Measurements from ENCODE around the gene MT4.

MT4 gene

DNA sequence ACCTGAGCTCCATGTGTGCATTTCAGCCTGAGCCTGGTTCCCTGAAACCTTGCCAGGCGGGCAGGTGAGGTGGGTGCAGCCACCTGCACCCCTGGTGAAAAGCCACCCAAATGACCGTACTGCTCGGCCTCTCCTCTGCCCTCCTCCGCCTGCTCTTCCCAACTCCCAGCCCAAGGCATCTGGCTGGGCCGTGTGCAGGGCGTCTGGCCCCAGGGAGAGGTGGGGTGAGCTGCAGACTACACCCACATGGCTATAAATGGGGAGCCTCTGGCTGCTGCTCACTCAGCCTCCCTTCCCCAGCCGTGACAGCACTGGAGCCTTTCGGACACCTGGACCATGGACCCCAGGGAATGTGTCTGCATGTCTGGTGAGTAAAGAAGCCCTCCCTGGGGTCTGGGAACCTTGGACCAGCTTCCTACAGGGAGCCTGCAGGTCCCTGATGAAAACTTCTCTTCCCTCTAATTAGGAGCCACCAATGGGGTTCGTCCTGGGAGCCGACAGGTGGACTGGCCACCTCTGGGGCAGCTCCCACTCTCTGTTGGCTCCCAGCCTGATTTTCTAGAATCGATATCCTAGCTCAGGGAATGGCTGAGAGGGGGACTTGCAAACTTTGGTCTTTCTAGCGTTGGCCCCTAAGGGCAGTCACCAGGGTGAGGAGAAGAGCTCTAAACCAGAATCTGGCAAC, at the start of gene MT4:
Gene MT4, plus strand, starts transcription at position 281 of the 685 bp plus-strand sequence. Its CDS starts 56 bp downstream, at position 337.
- no peak for DNase-seq

DNA sequence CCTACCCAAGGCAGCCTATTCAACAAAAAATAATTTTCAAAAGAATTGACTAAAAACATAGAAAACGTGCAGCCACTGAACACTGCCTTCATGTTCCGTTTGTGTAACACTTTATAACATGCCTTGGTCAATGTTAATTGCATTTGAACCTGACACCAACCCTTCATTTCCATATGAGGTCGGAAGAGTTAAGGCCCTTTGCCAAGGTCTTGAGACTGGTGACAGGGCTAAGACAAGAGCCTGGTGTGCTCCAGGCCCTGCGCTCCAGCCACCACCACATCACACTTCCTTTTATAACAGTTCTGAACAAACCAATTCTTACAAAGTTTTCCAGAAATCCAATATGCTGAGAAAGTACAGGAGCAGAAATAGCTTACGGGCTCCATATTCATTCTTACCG, 49.2 kb upstream of the MT4 start:
- no peak for DNase-seq

- no peak for DNase-seq
These were observed 47.7 kb upstream of the MT4 start for GRCh38 chr16:56517206-56517605.

DNA sequence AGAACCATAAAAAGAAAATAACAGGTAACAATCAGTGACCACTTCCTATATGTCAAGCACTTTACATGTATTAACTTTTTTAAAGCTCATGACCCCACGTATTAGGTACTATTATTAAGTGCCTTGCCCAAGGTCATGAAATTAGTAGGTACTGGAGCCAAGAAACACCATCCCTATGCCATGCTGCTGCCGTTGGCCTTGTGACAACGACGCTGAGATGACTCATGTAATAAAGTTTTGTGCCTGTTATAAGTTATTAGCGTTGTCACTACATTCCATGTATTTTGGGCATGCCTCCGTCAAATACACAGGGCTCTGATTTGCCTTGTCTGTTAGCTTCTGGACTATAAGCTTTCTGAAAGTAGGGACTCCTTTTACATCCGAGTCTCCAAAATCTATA, 46.4 kb upstream of the MT4 start:
- DNase-seq, result no peak

GRCh38 chr16:56519459-56520250, 45.2 kb upstream of the MT4 start, which contains the start of gene BBS2:
TSS of gene BBS2 (minus strand) at chr16:56520024. CDS start at chr16:56519862, 162 bp downstream.
- peak; percentile 89 to 90 for DNase-seq

DNA sequence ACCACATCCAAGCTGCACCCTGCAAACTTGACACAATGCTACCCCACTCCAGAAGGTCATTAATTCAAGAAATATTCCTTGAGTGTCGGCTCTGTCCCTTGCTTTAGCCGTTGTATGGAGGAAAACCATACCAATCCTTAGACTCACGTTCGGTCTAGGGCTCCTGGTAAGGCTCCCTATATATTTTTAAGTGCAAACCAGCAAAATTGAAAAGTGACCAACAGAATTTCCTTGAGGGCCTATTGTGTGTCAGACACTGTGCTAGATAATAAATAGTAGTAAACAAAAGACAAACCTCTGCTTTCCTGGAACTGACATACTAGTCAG, 44.7 kb upstream of the MT4 start:
- no peak for DNase-seq

DNA sequence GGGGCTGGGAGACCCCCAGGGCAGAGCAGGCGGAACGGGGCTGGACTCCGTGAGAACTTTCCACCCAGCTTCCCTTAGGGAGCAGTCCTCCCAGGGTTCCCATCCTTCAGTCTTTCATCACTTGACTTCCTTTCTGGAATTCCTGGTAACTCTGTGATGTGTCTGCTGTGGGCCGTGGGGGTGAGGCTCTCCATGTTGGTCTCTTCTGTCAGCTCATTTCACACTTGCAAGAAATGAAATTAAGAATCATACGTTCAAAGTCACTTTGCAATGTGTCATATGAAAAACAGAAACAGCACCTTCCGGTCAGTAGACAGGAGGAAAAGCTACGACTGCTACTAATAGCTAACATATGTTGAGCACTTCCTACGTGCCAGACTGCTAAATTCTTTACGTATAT, 39.6 kb upstream of the MT4 start:
- no peak for DNase-seq

GRCh38 chr16:56530872-56531271, 34.0 kb upstream of the MT4 start:
- DNase-seq, result no peak

GRCh38 chr16:56532714-56533113, 32.2 kb upstream of the MT4 start:
- DNase-seq, result no peak

GRCh38 chr16:56534847-56535383, 30.0 kb upstream of the MT4 start:
- DNase-seq, result no peak

- DNase-seq, result no peak
These were observed 26.5 kb upstream of the MT4 start for GRCh38 chr16:56538331-56538730.

DNA sequence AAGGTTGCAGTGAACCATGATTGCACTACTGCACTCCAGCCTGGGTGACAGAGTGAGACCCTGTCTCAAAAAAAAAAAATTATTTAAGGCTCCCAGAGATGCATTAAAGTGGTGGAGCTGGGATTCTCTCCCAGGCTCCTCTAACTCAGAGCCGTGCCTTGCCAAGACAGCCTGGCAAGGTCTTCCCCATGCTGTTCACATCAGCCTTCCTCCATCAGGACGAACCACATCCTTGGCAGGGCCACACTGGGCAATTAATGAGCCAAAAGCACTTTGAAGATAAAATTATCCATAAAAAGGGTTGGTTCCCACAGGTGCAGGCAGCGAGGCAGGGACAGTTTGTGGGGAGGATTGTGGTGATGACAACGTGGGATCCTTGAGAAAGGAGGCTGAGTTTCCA, 25.2 kb upstream of the MT4 start:
- DNase-seq, result no peak

GRCh38 chr16:56542039-56542438, 22.8 kb upstream of the MT4 start:
- no peak for DNase-seq

GRCh38 chr16:56547120-56547948, 17.5 kb upstream of the MT4 start:
- no peak for DNase-seq

GRCh38 chr16:56547949-56548567, 16.8 kb upstream of the MT4 start:
- no peak for DNase-seq

DNA sequence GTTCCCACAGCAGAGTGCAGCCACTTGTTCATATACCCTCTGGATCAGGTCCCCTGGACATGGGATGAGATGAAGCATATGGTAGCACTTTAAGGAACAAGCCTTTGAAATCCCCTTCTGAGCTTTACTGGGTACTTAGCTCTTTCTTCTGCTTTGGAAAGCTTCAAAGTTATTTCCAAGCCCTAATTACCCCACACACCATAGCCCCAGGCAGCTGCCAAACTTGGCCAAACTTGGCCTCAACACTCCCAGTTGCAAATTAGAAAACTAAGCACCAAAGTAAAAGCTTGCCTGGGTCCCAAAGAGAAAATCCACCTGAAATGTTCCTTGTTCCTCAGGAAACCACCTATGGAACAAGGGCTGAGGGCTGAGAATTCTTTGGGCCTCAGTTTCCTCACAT, 15.7 kb upstream of the MT4 start:
- no peak for DNase-seq

GRCh38 chr16:56549744-56550385, 15.0 kb upstream of the MT4 start:
- no peak for DNase-seq

GRCh38 chr16:56551796-56552738, 12.8 kb upstream of the MT4 start:
- no peak for DNase-seq

DNA sequence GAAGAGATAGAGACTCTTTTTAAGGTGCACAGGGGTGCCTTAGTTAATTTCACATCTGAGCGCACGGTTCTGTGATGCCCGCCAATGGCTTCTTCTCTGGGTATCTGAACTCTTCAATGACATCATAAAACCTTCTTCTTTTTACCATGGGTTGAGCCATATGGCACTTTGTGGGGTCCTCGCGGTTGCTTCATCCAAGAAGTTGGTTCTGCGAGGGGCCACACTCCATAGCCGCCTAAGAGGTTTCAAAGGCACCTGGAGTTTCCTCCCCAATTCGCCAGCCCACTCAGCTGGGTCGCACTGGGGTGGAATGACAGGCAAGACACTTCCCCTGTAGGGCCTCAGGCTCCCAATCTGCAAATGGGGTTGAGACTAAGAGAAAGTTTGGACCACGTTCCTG, 10.4 kb upstream of the MT4 start:
- no peak for DNase-seq

DNA sequence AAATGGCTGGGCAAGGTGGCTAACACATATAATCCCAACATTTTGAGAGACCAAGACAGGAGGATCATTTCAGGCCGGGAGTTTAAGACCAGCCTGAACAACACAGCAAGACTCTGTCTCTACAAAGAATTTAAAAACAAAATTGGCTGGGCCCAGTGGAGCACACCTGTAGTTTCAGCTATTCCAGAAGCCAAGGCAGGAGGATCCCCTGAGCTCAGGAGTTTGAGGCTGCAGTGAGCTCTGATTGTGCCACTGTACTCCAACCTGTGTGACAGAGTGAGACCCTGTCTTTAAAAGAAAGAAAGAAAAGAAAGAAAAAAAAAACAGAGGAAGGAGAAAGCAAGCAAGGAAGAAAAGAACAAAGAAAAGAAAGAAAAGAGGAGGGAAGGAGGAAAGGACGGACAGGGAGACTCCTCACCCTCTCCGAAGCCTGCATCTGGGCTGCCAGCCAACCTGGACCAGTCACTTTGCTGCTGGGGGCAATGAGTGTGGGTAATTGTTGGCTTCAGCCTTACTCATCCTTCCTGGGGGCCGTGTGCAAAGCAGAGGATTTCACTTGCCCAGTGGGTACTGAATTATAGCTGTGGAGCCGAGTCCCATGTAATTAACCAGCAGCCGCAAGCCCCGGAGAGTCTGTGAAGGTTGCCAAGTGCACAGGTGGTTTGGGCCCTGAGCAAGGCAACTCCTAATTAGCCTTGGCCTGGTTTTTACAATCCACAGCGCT, 6.7 kb upstream of the MT4 start:
- no peak for DNase-seq

Data from activated CD4-positive, alpha-beta T cell treated with anti-CD3 and anti-CD28 coated beads for 4 hours (primary cell).